Activated T-cell treated with anti-CD3 and anti-CD28 coated beads, Interleukin-2, amount 50 U/mL, for 1 hour (primary cell): Measurements from ENCODE around the gene CELSR1.
"Not testable (repeated sequence)": the region's sequence is repeated elsewhere in the genome, so short reads cannot be mapped to it uniquely, and the experiment has no call there.

ENCODE experiments used
- DNase-seq: peaks from one replicate; pipeline ENCODE4 v3.0.0-alpha.2; 2020

CELSR1 gene

DNA sequence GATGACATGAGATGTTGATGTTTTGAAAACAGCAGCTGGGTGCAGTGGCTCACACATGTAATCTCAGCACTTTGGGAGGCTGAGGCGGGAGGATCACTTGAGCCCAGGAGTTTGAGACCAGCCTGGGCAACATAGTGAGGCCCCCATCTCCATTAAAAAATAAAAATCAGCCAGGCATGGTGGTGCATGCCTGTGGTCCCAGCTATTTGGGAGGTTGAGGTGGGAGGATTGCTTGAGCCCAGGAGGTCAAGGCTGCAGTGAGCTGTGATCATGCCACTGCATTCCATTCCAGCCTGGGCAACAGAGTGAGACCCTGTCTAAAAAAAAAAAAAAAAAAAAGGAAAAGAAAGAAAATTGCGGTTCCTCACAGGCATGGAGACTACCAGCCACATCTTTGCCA is 224.6 kb downstream of the CELSR1 start:
- DNase-seq: not testable (repeated sequence)

DNA sequence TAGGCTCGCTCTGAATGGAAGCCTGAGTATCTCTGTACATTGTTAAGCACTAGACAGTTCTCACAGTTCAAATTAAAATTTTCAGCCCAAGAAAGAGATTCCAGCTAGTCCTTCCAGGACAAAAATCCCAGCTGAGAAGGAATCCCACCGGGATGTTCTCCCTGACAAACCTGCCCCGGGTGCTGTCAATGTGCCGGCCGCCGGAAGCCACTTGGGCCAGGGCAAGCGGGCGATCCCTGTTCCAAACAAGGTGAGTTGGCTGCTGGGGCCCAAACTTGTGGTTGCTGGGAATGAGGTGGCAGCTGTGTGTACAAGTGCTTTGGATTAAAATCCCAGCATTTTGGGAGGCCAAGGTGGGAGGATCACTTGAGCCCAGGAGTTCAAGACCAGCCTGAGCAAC is 225.4 kb downstream of the CELSR1 start:
- DNase-seq: no peak
